Mucosa of gallbladder (tissue), 1 donor: ENCODE measurements around the gene DEF6. TPM values are rescaled to one million over a fixed set of nuclear protein-coding genes. Genes with fewer than 3 reads are reported as not detected.

Experiments used
- total RNA-seq: library from RNA; stranded (reverse); gene quantifications from one replicate; pipeline ENCODE4 v1.2.1, GENCODE V29; 2021
- donor health status: DM: no; HTN: no; CAD: no.

DEF6 gene
- total RNA-seq, 1 donor from 2014 or later: 19.5 TPM

Other genes starting within 250 kb of the DEF6 start
- gene TCP11, start 156.5 kb upstream of the DEF6 start, total RNA-seq: not detected
- 0.37 TPM for gene SCUBE3, start 83.9 kb upstream of the DEF6 start, total RNA-seq
- 38.3 TPM for gene ZNF76, start 38.1 kb upstream of the DEF6 start, total RNA-seq
- 27.9 TPM for gene PPARD, start 44.7 kb downstream of the DEF6 start, total RNA-seq
- gene FANCE, start 154.5 kb downstream of the DEF6 start, total RNA-seq: 2.6 TPM
- gene RPL10A, start 170.6 kb downstream of the DEF6 start, total RNA-seq: 921 TPM
- gene TEAD3, start 199.3 kb downstream of the DEF6 start, total RNA-seq: 45.3 TPM
- not detected for gene TULP1, start 215.1 kb downstream of the DEF6 start, total RNA-seq